Upper lobe of right lung (tissue), 1 donor: ENCODE measurements around the gene CCNE1. TPM values are rescaled to one million over a fixed set of nuclear protein-coding genes. Genes with fewer than 3 reads are reported as not detected.

Source experiments
- ATAC-seq: fragments of 200-7000 bp; cut with Tn5 transposase; one replicate; pipeline ENCODE4 v1.9.1; 2020; ENCODE audit warnings: mild to moderate bottlenecking, moderate library complexity
- DNase-seq: peaks from one replicate; pipeline ENCODE4 v3.0.0-alpha.2; 2020
- H3K27ac ChIP-seq: fragments of 200-600 bp; one replicate; pipeline ENCODE4 v1.8.0; 2022
- H3K27me3 ChIP-seq: fragments of 200-600 bp; one replicate; pipeline ENCODE4 v1.8.0; 2022; ENCODE audit warnings: mild to moderate bottlenecking
- H3K36me3 ChIP-seq: fragments of 200-600 bp; one replicate; pipeline ENCODE4 v1.8.0; 2022
- H3K4me1 ChIP-seq: fragments of 200-600 bp; one replicate; pipeline ENCODE4 v1.8.0; 2022
- H3K4me3 ChIP-seq: fragments of 200-600 bp; one replicate; pipeline ENCODE4 v1.8.0; 2022; ENCODE audit warnings: mild to moderate bottlenecking
- H3K9me3 ChIP-seq: fragments of 200-600 bp; one replicate; pipeline ENCODE4 v1.8.0; 2022
- CTCF ChIP-seq: fragments of 200-600 bp; IDR thresholded peaks from one replicate; pipeline ENCODE4 v1.8.0; 2022; ENCODE audit warnings: antibody characterized with exemption
- intact Hi-C: fragments of 100-400 bp; cut with DNase I; formaldehyde crosslinking; loops from one replicate; pipeline ENCODE4 v1.11.0; 2022
- total RNA-seq: library from RNA; stranded (reverse); fragmentation: NEBNext Ultra II Directional; extraction: Animal tissue kit (Norgen Biotek cat#: 25700); gene quantifications from one replicate; pipeline ENCODE4 v1.2.1, GENCODE V29; 2021
- donor health status: DM: no; HTN: yes; CAD: no; lungs with severe emphysema.

Gene CCNE1
- total RNA-seq, 1 donor from 2014 or later, result 0.55 TPM

- Histone ChIP-seq H3K4me1 (peaks cover 21% of the 10 kb centered on the region), H3K27ac (no peak overlapping the region), H3K4me3 (peak overlapping the region; percentile 83), H3K36me3 (no peaks in the 10 kb centered on the region), H3K9me3 (no peaks in the 10 kb centered on the region), H3K27me3 (peaks cover 4% of the 10 kb centered on the region)
- no peak for TF ChIP-seq CTCF
- no peak for ATAC-seq
- intact Hi-C loops, result no loop called here
- DNase-seq, result peak; percentile 68
Observed at GRCh38 chr19:29843180-29844051, 31.6 kb downstream of the CCNE1 start.

GRCh38 chr19:29844891-29845573, 33.2 kb downstream of the CCNE1 start:
- TF ChIP-seq CTCF, result no peak
- H3K36me3 ChIP-seq, result no peaks in the 10 kb centered on the region
- H3K27ac ChIP-seq, result peak overlapping the region; percentile 66
- DNase-seq (peak; percentile 98), ATAC-seq (peak; percentile 93)
- peaks cover 21% of the 10 kb centered on the region for H3K4me1 ChIP-seq
- H3K4me3 ChIP-seq, result peak overlapping the region; percentile 83
- no peaks in the 10 kb centered on the region for H3K27me3 ChIP-seq
- H3K9me3 ChIP-seq, result no peaks in the 10 kb centered on the region
- intact Hi-C loops, result no loop called here

GRCh38 chr19:29845574-29846176, 33.9 kb downstream of the CCNE1 start:
- Histone ChIP-seq H3K9me3 (no peaks in the 10 kb centered on the region), H3K27ac (peak overlapping the region; percentile 66), H3K36me3 (no peaks in the 10 kb centered on the region), H3K4me1 (peaks cover 21% of the 10 kb centered on the region), H3K27me3 (no peaks in the 10 kb centered on the region), H3K4me3 (peak overlapping the region; percentile 83)
- ATAC-seq (no peak), DNase-seq (peak; percentile 67)
- TF ChIP-seq CTCF, result no peak
- intact Hi-C loops, result no loop called here

- no peaks in the 10 kb centered on the region for H3K36me3 ChIP-seq
- no peak overlapping the region for H3K27ac ChIP-seq
- ATAC-seq, result no peak
- intact Hi-C loops, result no loop called here
- no peak for TF ChIP-seq CTCF
- no peak overlapping the region for H3K4me3 ChIP-seq
- no peak for DNase-seq
- H3K27me3 ChIP-seq, result peaks cover 9% of the 10 kb centered on the region
- no peaks in the 10 kb centered on the region for H3K9me3 ChIP-seq
- peaks cover 4% of the 10 kb centered on the region for H3K4me1 ChIP-seq
Observed at GRCh38 chr19:29849208-29849607, 37.4 kb downstream of the CCNE1 start.

GRCh38 chr19:29850482-29850881, 38.7 kb downstream of the CCNE1 start:
- DNase-seq, result no peak
- ATAC-seq, result no peak
- intact Hi-C loops, result no loop called here
- Histone ChIP-seq H3K9me3 (no peaks in the 10 kb centered on the region), H3K4me1 (peaks cover under 1% of the 10 kb centered on the region), H3K4me3 (no peak overlapping the region), H3K27me3 (peaks cover 9% of the 10 kb centered on the region), H3K27ac (no peak overlapping the region), H3K36me3 (no peaks in the 10 kb centered on the region)
- TF ChIP-seq CTCF, result no peak
